Left colon (tissue), 2 donors: Measurements from ENCODE around the gene COMMD8. TPM values are rescaled to one million over a fixed set of nuclear protein-coding genes. Genes with fewer than 3 reads are reported as not detected.
"Not testable (repeated sequence)": the region's sequence is repeated elsewhere in the genome, so short reads cannot be mapped to it uniquely, and the experiment has no call there.

ENCODE experiments used
- ATAC-seq: fragments of 200-7000 bp; cut with Tn5 transposase; one replicate; pipeline ENCODE4 v1.9.1; 2020; ENCODE audit warnings: mild to moderate bottlenecking, moderate library complexity
- DNase-seq, 2 donors: peaks; one replicate each; pipeline ENCODE4 v3.0.0-alpha.2; 2020
- intact Hi-C, 2 donors: fragments of 100-400 bp; cut with DNase I in 1 of 2; cut with micrococcal nuclease in 1 of 2; formaldehyde crosslinking; loops; one replicate each; pipeline versions ENCODE4 v1.11.2 to v1.14.0; 2022; cut with DNase I, micrococcal nuclease
- long read RNA-seq: library from polyadenylated mRNA; unstranded; transcript quantifications from one replicate; pipeline ENCODE4 v2.0.0, GENCODE V29; 2021
- total RNA-seq, 2 donors: library from RNA; stranded (reverse); fragmentation: NEBNext Ultra II Directional; extraction: Animal tissue kit (Norgen Biotek cat#: 25700); gene quantifications; one replicate each; pipeline ENCODE4 v1.2.1, GENCODE V29; 2021
- donor health status: DM: no; HTN: no; CAD: no.
- donor health status: DM: yes; HTN: yes; CAD: no.

Gene COMMD8
- total RNA-seq = 10 to 100 TPM; 15.9 to 16.8 TPM
- long read RNA-seq, transcript COMMD8-201 (5 exons, 1,469 nt) = major isoform, 34 of 36 reads
- long read RNA-seq, partial matches to known transcripts = 1 of 36 reads
- long read RNA-seq, other reads (novel, unspliced or antisense) = 1 of 36 reads

- DNase-seq (peak; percentile 97 to 98), ATAC-seq (peak; percentile 99)
- intact Hi-C loops = no loop called here
These were observed at the start of gene COMMD8 for GRCh38 chr4:47463235-47463956. Gene COMMD8 (minus strand): TSS chr4:47463702. CDS start chr4:47463651, 51 bp downstream.

- no peak for ATAC-seq
- intact Hi-C loops = no loop called here
These were observed 47.1 kb upstream of the COMMD8 start for GRCh38 chr4:47510506-47511143.

GRCh38 chr4:47505666-47506065, 42.2 kb upstream of the COMMD8 start:
- ATAC-seq (no peak), DNase-seq (no peak)
- intact Hi-C loops = no loop called here

More at GRCh38 chr4:47510506-47511143, 47.1 kb upstream of the COMMD8 start:
- no peak for DNase-seq

- intact Hi-C loops = no loop called here
- DNase-seq = no peak
- ATAC-seq = no peak
These were observed 41.6 kb upstream of the COMMD8 start for GRCh38 chr4:47505147-47505546.

- intact Hi-C loops = no loop called here
- DNase-seq = no peak
- ATAC-seq = no peak
These were observed 37.3 kb upstream of the COMMD8 start for GRCh38 chr4:47500776-47501175.

GRCh38 chr4:47499700-47500099, 36.2 kb upstream of the COMMD8 start:
- DNase-seq (no peak), ATAC-seq (no peak)
- intact Hi-C loops = no loop called here

GRCh38 chr4:47498899-47499298, 35.4 kb upstream of the COMMD8 start:
- ATAC-seq (no peak), DNase-seq (no peak)
- intact Hi-C loops = no loop called here

- intact Hi-C loops = no loop called here
- ATAC-seq (no peak), DNase-seq (no peak)
These were observed 30.6 kb upstream of the COMMD8 start for GRCh38 chr4:47494124-47494430.

- ATAC-seq (no peak), DNase-seq (no peak)
- intact Hi-C loops = no loop called here
These were observed 30.0 kb upstream of the COMMD8 start for GRCh38 chr4:47493238-47494123.

GRCh38 chr4:47490550-47490949, 27.0 kb upstream of the COMMD8 start:
- no peak for DNase-seq
- peak; percentile 60 for ATAC-seq
- intact Hi-C loops = no loop called here

- intact Hi-C loops = no loop called here
- no peak for ATAC-seq
- DNase-seq = no peak
These were observed 25.2 kb upstream of the COMMD8 start for GRCh38 chr4:47488706-47489105.

GRCh38 chr4:47486727-47487126, 23.2 kb upstream of the COMMD8 start:
- DNase-seq, intact Hi-C loops, ATAC-seq: not testable (repeated sequence)

GRCh38 chr4:47486231-47486673, 22.8 kb upstream of the COMMD8 start:
- ATAC-seq = no peak
- no peak for DNase-seq
- intact Hi-C loops = no loop called here

GRCh38 chr4:47485768-47486167, 22.3 kb upstream of the COMMD8 start:
- DNase-seq = peak in 1 of 2 donors; percentile 16
- ATAC-seq = peak; percentile 21
- intact Hi-C loops = no loop called here

GRCh38 chr4:47485047-47485692, 21.7 kb upstream of the COMMD8 start, which contains the start of gene ATP10D:
Gene ATP10D (plus strand): TSS chr4:47485275. CDS start chr4:47512541, 27,266 bp downstream.
- intact Hi-C loops = no loop called here
- ATAC-seq (peak; percentile 99), DNase-seq (peak; percentile 96 to 97)

- DNase-seq (no peak), ATAC-seq (no peak)
- intact Hi-C loops = no loop called here
These were observed 20.7 kb upstream of the COMMD8 start for GRCh38 chr4:47484168-47484567.

- ATAC-seq = no peak
- no peak for DNase-seq
- intact Hi-C loops = no loop called here
These were observed 20.2 kb upstream of the COMMD8 start for GRCh38 chr4:47483745-47484144.

- DNase-seq (no peak), ATAC-seq (no peak)
- intact Hi-C loops = no loop called here
These were observed 18.8 kb upstream of the COMMD8 start for GRCh38 chr4:47482326-47482725.

- ATAC-seq = peak; percentile 91
- DNase-seq = peak in 1 of 2 donors; percentile 32
- intact Hi-C loops = no loop called here
These were observed 15.3 kb upstream of the COMMD8 start for GRCh38 chr4:47478804-47479203.
